GM18505 (cell line): ENCODE data around the gene CTNNA3.
A peak's percentile ranks its signal among the peaks of the same experiment; 100 is the strongest.
"Not testable (repeated sequence)": the region's sequence is repeated elsewhere in the genome, so short reads cannot be mapped to it uniquely, and the experiment has no call there.

Experiments used
- ATAC-seq: cut with Tn5 transposase; IDR thresholded peaks from one replicate; pipeline ENCODE4 v1.9.1; 2021; ENCODE audit not compliant: unreplicated experiment
- POLR2A ChIP-seq: IDR thresholded peaks from 4 replicates; pipeline ENCODE4 v1.6.1; 2011; ENCODE audit warnings: borderline replicate concordance; ENCODE audit not compliant: insufficient read depth, insufficient read length; ENCODE audit errors: extremely low read depth

CTNNA3 gene

DNA sequence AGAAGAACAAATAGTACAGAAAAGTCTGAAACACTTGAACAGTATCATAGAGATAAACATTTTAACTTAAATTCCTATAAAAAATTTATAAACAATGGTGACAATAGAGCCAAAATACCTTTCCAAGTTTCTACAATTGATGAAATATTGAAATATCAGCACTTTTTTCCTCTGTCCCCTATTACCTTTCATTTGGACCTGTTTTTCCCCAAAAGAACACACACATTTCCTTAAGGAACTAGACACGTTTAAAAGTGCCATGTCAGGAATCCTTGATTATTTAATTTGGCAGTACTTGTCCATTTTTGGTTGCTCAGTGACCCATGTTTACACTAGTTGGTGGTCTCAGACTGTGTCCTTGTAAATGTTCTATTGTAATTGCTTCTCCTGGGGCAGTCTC lies 162.6 kb downstream of the CTNNA3 start:
- no peak for ATAC-seq
- no peak for TF ChIP-seq POLR2A

- not testable (repeated sequence) for ATAC-seq
These were observed 165.0 kb downstream of the CTNNA3 start for GRCh38 chr10:67530990-67531389.

- no peak for ATAC-seq
- TF ChIP-seq POLR2A = no peak
These were observed 168.6 kb downstream of the CTNNA3 start for GRCh38 chr10:67527351-67527750.

DNA sequence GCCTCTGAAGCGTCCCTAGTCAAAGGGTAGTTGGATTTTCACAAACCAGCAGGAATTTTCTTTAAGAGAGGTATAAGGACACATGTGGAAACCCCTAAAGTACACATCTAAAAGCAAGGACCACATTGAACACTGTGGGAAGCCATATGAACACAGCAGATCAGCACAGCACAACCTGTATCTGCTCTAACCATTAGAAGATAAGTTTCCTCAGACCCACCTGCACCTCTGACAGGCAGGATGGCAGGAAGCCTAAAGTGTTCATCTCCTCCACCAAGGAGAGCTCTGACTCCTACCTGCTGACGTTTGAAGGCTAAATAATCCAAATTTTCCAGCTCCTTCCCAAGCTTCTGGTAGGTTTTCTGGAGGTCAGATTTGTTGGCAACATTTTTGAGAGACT lies 174.4 kb downstream of the CTNNA3 start:
- no peak for TF ChIP-seq POLR2A
- ATAC-seq = no peak

GRCh38 chr10:67520924-67521520 lies 175.0 kb downstream of the CTNNA3 start:
- peak; percentile 91 for ATAC-seq
- no peak for TF ChIP-seq POLR2A

GRCh38 chr10:67519434-67519833 lies 176.6 kb downstream of the CTNNA3 start:
- ATAC-seq = no peak
- TF ChIP-seq POLR2A = no peak

DNA sequence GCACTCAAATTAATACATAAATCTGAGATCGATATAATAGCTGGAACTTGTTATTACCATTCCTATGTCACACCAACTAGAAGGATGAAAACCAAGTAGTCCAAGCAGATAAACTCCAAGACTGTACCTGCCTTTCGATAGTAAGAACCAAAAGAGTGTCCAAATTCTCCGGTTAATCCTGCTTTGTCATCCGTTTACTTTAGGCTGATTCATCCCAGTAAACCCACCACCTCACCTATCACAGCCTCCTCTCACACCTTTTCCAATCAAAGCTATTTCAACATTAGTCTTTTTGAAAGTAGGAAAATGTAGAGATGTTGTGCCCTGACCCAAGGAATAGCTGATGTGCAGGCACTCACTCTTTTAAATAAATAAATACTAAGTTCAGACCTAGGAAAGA lies 177.2 kb downstream of the CTNNA3 start:
- ATAC-seq = no peak
- TF ChIP-seq POLR2A = no peak

- ATAC-seq = no peak
- TF ChIP-seq POLR2A = no peak
These were observed 178.0 kb downstream of the CTNNA3 start for GRCh38 chr10:67518043-67518442.

GRCh38 chr10:67506757-67507091 lies 189.3 kb downstream of the CTNNA3 start:
- no peak for TF ChIP-seq POLR2A

GRCh38 chr10:67506083-67506756 lies 189.8 kb downstream of the CTNNA3 start:
- TF ChIP-seq POLR2A = no peak
- ATAC-seq = no peak

More at GRCh38 chr10:67506757-67507091, 189.3 kb downstream of the CTNNA3 start:
- no peak for ATAC-seq

GRCh38 chr10:67492317-67493019 lies 203.5 kb downstream of the CTNNA3 start:
- ATAC-seq = no peak
- no peak for TF ChIP-seq POLR2A

GRCh38 chr10:67487906-67488619 lies 207.9 kb downstream of the CTNNA3 start:
- TF ChIP-seq POLR2A = no peak
- no peak for ATAC-seq

GRCh38 chr10:67487199-67487598 lies 208.8 kb downstream of the CTNNA3 start:
- TF ChIP-seq POLR2A = no peak

More at GRCh38 chr10:67487199-67487598, 208.8 kb downstream of the CTNNA3 start:
- ATAC-seq = no peak
